HepG2 (cell line): ENCODE data around the gene DEPDC1B. TPM values are rescaled to one million over a fixed set of nuclear protein-coding genes. Genes with fewer than 3 reads are reported as not detected.
"Not testable (repeated sequence)": the region's sequence is repeated elsewhere in the genome, so short reads cannot be mapped to it uniquely, and the experiment has no call there.

Source experiments
- ATAC-seq: fragments of 200-7000 bp; cut with Tn5 transposase; 3 replicates; pipeline ENCODE4 v1.9.1; 2020; ENCODE audit warnings: mild to moderate bottlenecking, moderate library complexity
- BruUV-seq: library from RNA; stranded (reverse); fragments of 400-500 nt; replicated peaks from 2 replicates; lab custom pipeline; 2021; lab: Mats Ljungman, UMichigan
- CTCF ChIA-PET: fragments of 300-600 bp; formaldehyde crosslinking; extraction: SDS; loops from one replicate; lab custom pipeline; 2021; ENCODE audit warnings: low total read pairs, inconsistent platforms, low intra/inter-chr PET ratio; lab: Yijun Ruan, JAX
- POLR2A ChIA-PET: fragments of 350-600 bp; sonication (Branson Sonifier 250); formaldehyde crosslinking; loops from one replicate; lab custom pipeline; 2020; ENCODE audit warnings: antibody characterized with exemption, inconsistent platforms; lab: Yijun Ruan, JAX
- DNase-seq: peaks from one replicate; pipeline ENCODE4 v3.0.0-alpha.2; 2015; ENCODE audit warnings: low spot score
- FAIRE-seq: peaks from 3 replicates; lab custom pipeline; 2011; peaks lifted over from hg19 to GRCh38; lab: Jason Lieb, UNC
- H2AFZ ChIP-seq: one replicate; pipeline ENCODE4 v1.6.1; 2011; ENCODE audit warnings: low read length, inconsistent platforms
- H3K27ac ChIP-seq: fragments of 300-600 bp; 3 replicates; pipeline ENCODE4 v1.8.0; 2011; ENCODE audit warnings: mixed run types, mild to moderate bottlenecking, mixed read lengths, low read length, inconsistent platforms; ENCODE audit not compliant: insufficient read depth; ENCODE audit errors: extremely low read length
- H3K27me3 ChIP-seq, 2 experiments: fragments of 200-600 bp in 1 of 2; 2 replicates in 1 of 2; 3 replicates in 1 of 2; pipeline versions ENCODE4 v1.6.0 to v1.8.0; 2011; ENCODE audit warnings: low read length in 2 of 2, mild to moderate bottlenecking in 2 of 2, moderate library complexity in 2 of 2, inconsistent platforms in 1 of 2; ENCODE audit not compliant: insufficient read depth in 2 of 2, control insufficient read depth in 1 of 2
- H3K36me3 ChIP-seq, 2 experiments: fragments of 200-600 bp in 1 of 2; replicated peaks in 1 of 2; 2 replicates in 1 of 2; 3 replicates in 1 of 2; pipeline versions ENCODE4 v1.5.1 to v1.8.0; 2011; ENCODE audit warnings: low read length in 2 of 2, inconsistent platforms in 1 of 2; ENCODE audit not compliant: insufficient read depth in 2 of 2, control insufficient read depth in 1 of 2
- H3K4me1 ChIP-seq: 2 replicates; pipeline ENCODE4 v1.5.1; 2012; ENCODE audit warnings: low read length, inconsistent platforms; ENCODE audit not compliant: insufficient read depth
- H3K4me2 ChIP-seq: 2 replicates; pipeline ENCODE4 v1.6.0; 2011; ENCODE audit warnings: low read depth, low read length, inconsistent platforms
- H3K4me3 ChIP-seq, 3 experiments: fragments of 200-600 bp in 1 of 3; sonication (generic), shearing (Covaris generic) in 1 of 3; replicated peaks in 1 of 3; 2 replicates each; pipeline ENCODE4 v1.5.1; 2011 to 2016; ENCODE audit warnings: low read length in 3 of 3, inconsistent platforms in 2 of 3, low read depth in 2 of 3, mild to moderate bottlenecking in 2 of 3, control low read depth in 1 of 3, mixed read lengths in 1 of 3; ENCODE audit not compliant: insufficient read depth in 1 of 3
- H3K79me2 ChIP-seq: one replicate; pipeline ENCODE4 v1.6.1; 2011; ENCODE audit warnings: low read length, inconsistent platforms; ENCODE audit not compliant: insufficient read depth
- H3K9ac ChIP-seq: 2 replicates; pipeline ENCODE4 v1.6.0; 2011; ENCODE audit warnings: mild to moderate bottlenecking, low read depth, low read length, inconsistent platforms; ENCODE audit not compliant: insufficient read depth
- H3K9me3 ChIP-seq: 2 replicates; pipeline ENCODE4 v1.5.1; 2012; ENCODE audit warnings: mild to moderate bottlenecking, low read length
- H4K20me1 ChIP-seq: 2 replicates; pipeline ENCODE4 v1.6.0; 2011; ENCODE audit warnings: inconsistent platforms, mild to moderate bottlenecking, low read length, moderate library complexity; ENCODE audit not compliant: insufficient read depth
- FOXA1 ChIP-seq, 2 experiments: fragments of 450-650 bp in 1 of 2; sonication (generic) in 1 of 2; formaldehyde crosslinking in 1 of 2; IDR thresholded peaks; 2 replicates each; pipeline versions ENCODE4 v1.4.0 to v1.6.1; 2016 to 2020; ENCODE audit warnings: missing genetic modification reagents in 1 of 2
- FOXA3 ChIP-seq: IDR thresholded peaks from 2 replicates; pipeline ENCODE4 v1.6.1; 2016; ENCODE audit warnings: missing genetic modification reagents, missing compliant biosample characterization
- ZNF17 ChIP-seq: sonication (generic); formaldehyde crosslinking; IDR thresholded peaks from 2 replicates; pipeline ENCODE4 v1.5.0; 2020; ENCODE audit warnings: mild to moderate bottlenecking, missing genetic modification reagents
- WGBS: methylation state at CpG from one replicate; pipeline ENCODE4 v1.1.6; 2017; ENCODE audit warnings: low lambda C conversion rate; 5-methylcytosine and 5-hydroxymethylcytosine counted together
- in situ Hi-C: cut with HindIII; loops from 2 replicates; pipeline ENCODE4 v1.10.0; 2017; ENCODE audit warnings: low pct_unique_long_range_greater_than_20kb; ENCODE audit not compliant: extremely low pct_ligation_motif_present
- intact Hi-C: fragments of 100-400 bp; cut with micrococcal nuclease; formaldehyde crosslinking; loops from one replicate; pipeline ENCODE4 v1.10.0; 2022; ENCODE audit not compliant: unreplicated experiment
- polyA plus RNA-seq, 8 experiments: library from polyadenylated mRNA; depleted of rRNA in 3 of 8; stranded (reverse) in 7 of 8; unstranded in 1 of 8; fragments of >200 nt; fragmentation: Illumina TruSeq in 4 of 8; extraction: Trizol in 4 of 8; gene quantifications; 2 replicates each; pipeline versions ENCODE4 v1.2.1 to v1.2.3, GENCODE V29; 2011 to 2016; ENCODE audit warnings: low read depth in 4 of 8, missing spikeins in 1 of 8, mixed read lengths in 1 of 8; ENCODE audit not compliant: insufficient read depth in 1 of 8
- total RNA-seq, 5 experiments: library from RNA; depleted of rRNA; stranded (reverse); fragments of >200 nt; fragmentation: Illumina TruSeq; extraction: Trizol; gene quantifications; 2 replicates each; pipeline ENCODE4 v1.2.3, GENCODE V29; 2016; ENCODE audit warnings: low read depth in 1 of 5
- TF ChIP-seq, protein P1 (sequence below): sonication (generic); formaldehyde crosslinking; IDR thresholded peaks from 2 replicates; pipeline ENCODE4 v1.5.1; 2020; ENCODE audit warnings: missing genetic modification reagents, mild to moderate bottlenecking, borderline replicate concordance

The DEPDC1B gene
- total and polyA plus RNA-seq, 2 of the 13 experiments (the other 11 are each of a cell fraction or from before 2014, with no cell fraction given): 29.5 to 51.3 TPM

- CTCF ChIA-PET; H3K36me3 ChIP-seq; TF ChIP-seq FOXA1 (IDR thresholded peaks at IDR 0.05): not testable (repeated sequence)
- POLR2A ChIA-PET: interaction anchor here (1.4 kb wide), 1 partner anchor 15 kb away, joined by 4 read pairs; the partner anchor contains the start of gene DEPDC1B
- TF ChIP-seq FOXA1 (CRISPR knock-in tag; IDR thresholded peaks at IDR 0.05) (0 out of 2 replicates have a peak, but pooled peaks have one; percentile 19), ZNF17 (CRISPR knock-in tag) (0 out of 2 replicates have a peak, but pooled peaks have one; percentile 75), FOXA3 (CRISPR knock-in tag) (0 out of 2 replicates have a peak, but pooled peaks have one; percentile 15)
- TF ChIP-seq, all 625 proteins: peak for 3; not testable (repeated sequence) for 622
- ATAC-seq: peak; percentile 65
- intact Hi-C loops, H3K27me3 ChIP-seq, in situ Hi-C loops, H3K4me3 ChIP-seq, H3K9ac ChIP-seq, FAIRE-seq, H3K4me1 ChIP-seq, H3K9me3 ChIP-seq, H2AFZ ChIP-seq, DNase-seq, H3K27ac ChIP-seq, H4K20me1 ChIP-seq, BruUV-seq, H3K79me2 ChIP-seq: not testable (repeated sequence)
- WGBS: 0% methylated on average over 3 of the region's 3 CpGs
- H3K4me2 ChIP-seq: peak overlapping the region; percentile 12; the same call in 1 of the 2 replicates
Measured at GRCh38 chr5:60715201-60715928, 15.4 kb upstream of the DEPDC1B start.

GRCh38 chr5:60712950-60713349 is 13.0 kb upstream of the DEPDC1B start:
- Histone ChIP-seq H3K27me3 (peaks cover 0 to 3% of the 10 kb centered on the region in 2 experiments; a peak in 1 of 5 replicates), H3K4me2 (no peak overlapping the region; the same call in 1 of the 2 replicates), H3K79me2 (no peaks in the 10 kb centered on the region), H3K9me3 (no peaks in the 10 kb centered on the region), H2AFZ (no peak overlapping the region), H3K27ac (no peak overlapping the region), H3K36me3 (no peaks in the 10 kb centered on the region), H3K4me1 (peaks cover 5% of the 10 kb centered on the region; the same call in 1 of the 2 replicates), H4K20me1 (no peaks in the 10 kb centered on the region), H3K9ac (no peak overlapping the region), H3K4me3 (no peak overlapping the region)
- in situ Hi-C loops: no loop called here
- DNase-seq (no peak), ATAC-seq (no peak), FAIRE-seq (no peak)
- 48% methylated on average over 5 of the region's 5 CpGs for WGBS
- intact Hi-C loops: no loop called here
- BruUV-seq: no TSS peak
- ChIA-PET POLR2A (no interaction called here), CTCF (no interaction called here)
- TF ChIP-seq, protein P1, sequence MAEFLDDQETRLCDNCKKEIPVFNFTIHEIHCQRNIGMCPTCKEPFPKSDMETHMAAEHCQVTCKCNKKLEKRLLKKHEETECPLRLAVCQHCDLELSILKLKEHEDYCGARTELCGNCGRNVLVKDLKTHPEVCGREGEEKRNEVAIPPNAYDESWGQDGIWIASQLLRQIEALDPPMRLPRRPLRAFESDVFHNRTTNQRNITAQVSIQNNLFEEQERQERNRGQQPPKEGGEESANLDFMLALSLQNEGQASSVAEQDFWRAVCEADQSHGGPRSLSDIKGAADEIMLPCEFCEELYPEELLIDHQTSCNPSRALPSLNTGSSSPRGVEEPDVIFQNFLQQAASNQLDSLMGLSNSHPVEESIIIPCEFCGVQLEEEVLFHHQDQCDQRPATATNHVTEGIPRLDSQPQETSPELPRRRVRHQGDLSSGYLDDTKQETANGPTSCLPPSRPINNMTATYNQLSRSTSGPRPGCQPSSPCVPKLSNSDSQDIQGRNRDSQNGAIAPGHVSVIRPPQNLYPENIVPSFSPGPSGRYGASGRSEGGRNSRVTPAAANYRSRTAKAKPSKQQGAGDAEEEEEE (CRISPR knock-in tag): no peak

- H3K79me2 ChIP-seq, H3K27ac ChIP-seq, DNase-seq, H3K27me3 ChIP-seq, ATAC-seq, H3K9me3 ChIP-seq, H3K4me3 ChIP-seq, H3K36me3 ChIP-seq, intact Hi-C loops, H4K20me1 ChIP-seq, in situ Hi-C loops, CTCF ChIA-PET, H3K9ac ChIP-seq, BruUV-seq, FAIRE-seq, H3K4me2 ChIP-seq, POLR2A ChIA-PET, H3K4me1 ChIP-seq, H2AFZ ChIP-seq: not testable (repeated sequence)
- 3% methylated on average over 3 of the region's 3 CpGs for WGBS
Measured at GRCh38 chr5:60711892-60712291, 11.9 kb upstream of the DEPDC1B start.
